Measurements from ENCODE around the gene ABRACL.
"Not testable (repeated sequence)": the region's sequence is repeated elsewhere in the genome, so short reads cannot be mapped to it uniquely, and the experiment has no call there.

Gene ABRACL, protein sequence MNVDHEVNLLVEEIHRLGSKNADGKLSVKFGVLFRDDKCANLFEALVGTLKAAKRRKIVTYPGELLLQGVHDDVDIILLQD

DNA sequence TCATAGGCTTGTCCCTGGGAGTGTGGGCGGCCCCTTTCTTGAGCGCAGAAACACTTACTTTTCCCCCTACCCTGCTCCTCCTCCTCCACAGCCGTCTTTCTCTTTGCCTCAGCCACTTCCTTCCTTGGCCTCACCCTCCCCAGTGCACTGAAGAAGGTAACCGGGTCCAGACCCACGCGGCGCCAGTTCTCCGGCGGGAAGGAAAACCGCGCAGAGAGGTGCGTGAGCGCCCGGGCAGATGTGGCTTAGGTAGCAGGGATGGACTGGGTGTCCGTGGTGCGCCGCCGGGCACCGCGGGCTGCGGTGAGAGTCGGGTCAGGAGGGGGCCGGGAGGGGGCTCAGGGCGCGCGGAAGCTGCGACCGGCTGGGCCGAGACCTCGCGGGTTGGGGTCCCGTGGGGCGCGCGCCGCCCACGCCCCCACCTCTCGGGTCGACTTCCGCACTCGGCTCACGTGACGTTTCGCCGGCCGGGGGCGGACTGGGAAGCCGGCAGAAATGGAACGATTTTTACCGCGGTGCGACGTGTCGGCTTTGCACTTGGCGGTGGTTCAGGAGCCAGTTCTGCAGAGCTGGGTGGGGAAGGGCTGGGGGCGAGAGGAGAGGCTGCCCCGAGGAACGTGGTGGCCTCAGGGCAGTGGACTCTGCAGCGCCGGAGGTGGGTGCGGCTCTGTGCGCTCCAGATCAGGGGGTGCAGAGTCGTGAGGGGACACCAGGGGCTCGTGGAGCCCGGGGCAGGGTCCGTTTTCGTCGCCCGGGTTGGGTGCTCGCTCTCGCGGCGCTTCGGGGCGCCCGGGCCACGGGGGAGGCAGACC, at the start of gene ABRACL:
Gene ABRACL, plus strand, starts transcription at position 88 of the 812 bp plus-strand sequence. CDS start 5,416 bp downstream, outside the sequence.
- no peak for FAIRE-seq

DNA sequence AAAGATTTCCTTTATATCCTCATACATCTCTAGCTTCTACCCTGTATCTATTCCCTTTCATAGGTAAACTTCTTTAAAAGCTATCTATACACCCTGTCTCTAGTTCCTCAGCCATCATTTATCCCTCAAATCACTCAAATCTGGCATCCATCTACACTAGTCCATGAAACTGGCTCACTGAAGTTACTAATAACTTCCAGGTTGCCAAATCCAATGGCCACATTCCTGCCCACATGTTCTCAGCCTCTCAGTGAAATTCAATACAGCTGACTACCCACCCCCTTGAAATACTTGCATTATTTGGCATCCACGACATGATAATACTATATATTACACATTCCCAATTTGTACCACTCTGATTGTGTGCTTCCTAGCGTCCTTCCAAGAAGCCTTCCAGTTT, 49.2 kb upstream of the ABRACL start:
- FAIRE-seq: no peak

DNA sequence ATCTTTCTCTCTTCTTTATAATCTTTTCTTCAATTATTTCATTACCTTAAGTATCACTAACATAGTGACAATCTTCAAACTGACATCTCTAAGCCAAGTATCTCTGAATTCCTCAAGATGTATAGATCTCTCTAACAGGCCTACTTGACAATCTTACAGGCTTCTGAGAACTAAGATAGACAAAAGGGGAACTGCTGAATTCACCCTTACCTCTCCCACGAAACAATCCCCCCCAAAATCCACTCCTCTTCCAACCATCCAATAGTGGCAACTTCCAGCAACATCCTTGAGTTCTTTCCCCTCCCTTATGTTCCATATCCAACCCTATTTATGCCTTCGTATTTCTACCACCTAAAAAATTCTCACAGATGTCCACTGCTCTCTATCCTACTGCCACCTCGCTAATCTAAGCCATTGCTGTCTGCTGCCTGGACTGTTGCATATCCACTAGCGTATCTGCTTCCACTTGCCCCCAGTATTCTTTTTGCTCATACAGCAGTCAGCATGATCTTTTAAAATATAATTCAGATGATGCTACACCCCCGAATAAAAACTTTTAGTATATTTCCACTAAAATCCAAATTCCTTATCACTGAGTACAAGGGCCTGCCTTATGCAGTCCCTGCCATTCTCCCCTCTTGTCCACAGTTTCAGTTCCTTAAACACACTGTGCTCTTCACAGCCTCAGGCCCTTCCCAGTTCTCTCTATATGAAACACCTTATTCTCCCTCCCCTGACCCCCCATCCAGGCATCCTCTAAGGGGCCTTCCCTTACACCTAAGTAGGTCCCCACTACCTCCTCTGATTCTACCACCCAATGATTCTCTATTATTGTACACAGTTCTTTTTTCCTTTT, 48.5 kb upstream of the ABRACL start:
- no peak for FAIRE-seq

DNA sequence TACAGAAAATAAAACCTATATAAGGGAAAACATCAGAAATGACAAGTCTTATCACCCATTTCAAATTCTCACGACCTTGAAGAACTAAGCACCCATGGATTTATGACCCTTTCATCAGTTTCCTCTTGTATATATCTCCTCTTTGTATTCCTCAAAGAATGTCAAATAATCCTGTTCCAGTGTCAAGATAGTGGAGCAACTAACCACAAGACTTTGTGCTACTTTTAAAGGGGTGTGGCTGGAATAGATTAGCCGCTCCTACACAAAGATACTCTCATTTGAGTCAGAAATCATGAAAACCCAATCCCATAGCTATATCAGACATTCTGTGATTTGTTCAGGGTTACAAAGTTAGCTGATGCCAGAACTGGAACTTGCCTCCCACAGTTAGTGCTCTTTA, 47.1 kb upstream of the ABRACL start:
- FAIRE-seq: no peak

DNA sequence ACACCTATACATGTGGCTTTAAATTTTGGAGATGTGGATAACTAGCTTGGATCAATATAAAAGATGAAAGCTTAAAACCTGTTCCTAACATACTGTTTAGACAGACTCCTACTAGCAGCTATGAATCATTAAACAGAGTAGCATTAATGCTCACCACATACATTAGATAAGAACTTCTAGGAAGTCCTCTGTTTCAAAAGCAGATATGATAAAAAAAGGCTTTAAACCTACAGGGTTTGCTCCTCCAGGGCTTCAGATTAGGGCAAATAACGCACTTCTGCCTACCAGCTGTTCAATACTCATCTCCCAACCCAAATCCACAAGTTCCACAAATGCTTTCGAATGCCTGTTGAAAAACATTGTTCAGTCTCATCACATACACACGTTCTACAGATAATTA, 42.0 kb upstream of the ABRACL start:
- no peak for FAIRE-seq

DNA sequence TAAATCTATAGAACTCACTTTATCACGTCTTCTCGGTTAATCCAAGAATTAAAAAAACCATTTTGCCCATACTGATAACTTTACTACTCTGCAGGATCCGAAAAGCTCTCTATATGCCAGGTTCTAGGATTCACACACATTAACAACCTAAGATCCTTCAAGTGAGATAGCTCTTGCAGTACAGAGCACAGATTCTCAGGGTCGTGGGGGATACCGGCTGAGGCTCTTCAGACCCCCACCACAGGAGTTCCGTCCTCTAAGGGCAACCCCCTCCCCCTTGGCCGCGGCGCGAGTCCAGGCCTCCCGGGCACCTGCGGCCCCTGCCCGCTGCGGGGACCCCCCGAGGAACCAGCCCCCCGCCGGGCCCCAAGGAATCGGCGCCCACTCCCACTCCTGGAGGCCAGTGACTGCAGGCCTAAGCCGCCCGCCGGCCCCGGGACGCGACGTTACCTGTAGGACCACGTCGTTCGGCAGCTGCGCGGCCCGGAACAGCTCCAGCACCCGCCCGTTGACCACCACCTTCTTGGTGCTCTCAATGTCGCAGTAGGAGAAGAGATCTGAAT, 41.4 kb upstream of the ABRACL start:
- no peak for FAIRE-seq

DNA sequence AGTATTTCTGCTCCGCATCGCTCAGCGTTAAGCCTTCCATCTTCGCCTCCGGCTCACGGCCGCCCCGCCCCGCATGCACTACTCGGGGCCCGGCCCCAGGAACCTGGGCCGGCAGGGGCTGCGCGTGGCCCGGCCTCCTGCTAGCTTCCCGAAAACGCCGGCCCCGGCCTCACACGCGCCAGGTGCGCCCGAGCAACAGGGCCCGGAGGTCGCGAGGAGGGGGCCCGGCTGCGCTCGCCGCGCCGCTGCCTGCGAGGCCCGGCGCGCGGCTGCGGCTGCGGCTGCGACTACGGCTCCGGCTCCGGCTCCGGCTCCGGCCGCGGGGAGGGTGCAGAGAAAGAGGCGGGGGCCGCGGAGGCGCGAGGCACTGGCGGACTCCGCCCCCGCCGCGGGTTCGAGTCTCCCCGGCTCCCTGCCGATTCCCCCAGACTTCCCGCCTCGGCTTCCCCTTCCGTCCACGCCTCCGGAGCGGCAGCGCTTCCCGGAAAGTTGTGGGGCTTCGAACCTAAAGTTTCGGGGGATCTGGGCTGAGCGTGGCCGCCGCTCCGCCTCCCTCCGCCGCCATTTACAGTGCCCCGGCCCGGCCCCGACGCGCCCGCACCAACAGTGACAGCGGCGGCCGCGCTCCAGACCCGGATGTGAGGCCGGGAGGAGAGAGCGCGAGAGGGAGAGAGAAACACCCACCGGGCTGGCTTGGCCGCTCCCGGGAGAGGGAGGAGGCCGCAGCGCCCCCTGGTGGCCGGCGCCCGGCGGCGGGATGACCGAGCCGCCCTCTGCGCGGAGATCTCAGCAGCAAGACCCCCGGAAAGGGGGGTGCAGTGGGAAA, 40.7 kb upstream of the ABRACL start, which contains the start of gene REPS1:
Gene REPS1, minus strand, starts transcription at position 611 of the 826 bp plus-strand sequence. Its CDS starts 571 bp downstream, at position 40.
- FAIRE-seq: no peak

DNA sequence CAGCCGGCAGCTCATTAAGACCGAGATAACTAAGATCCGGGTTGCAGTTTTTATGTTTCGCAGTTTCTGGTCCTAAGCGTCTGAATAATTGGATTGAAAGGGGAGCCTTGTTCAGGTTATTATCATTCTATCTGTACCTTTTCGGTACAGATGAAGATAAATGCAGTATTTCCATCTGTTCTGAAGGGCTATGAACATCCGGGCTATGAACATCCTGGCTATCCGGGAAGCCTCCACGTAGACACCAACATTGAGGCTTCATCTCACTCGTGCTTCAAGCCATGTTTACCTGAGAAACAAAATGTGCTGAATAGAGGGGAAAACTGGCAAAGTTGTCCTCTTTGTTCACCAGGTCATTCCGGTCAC, 40.1 kb upstream of the ABRACL start:
- FAIRE-seq: no peak

DNA sequence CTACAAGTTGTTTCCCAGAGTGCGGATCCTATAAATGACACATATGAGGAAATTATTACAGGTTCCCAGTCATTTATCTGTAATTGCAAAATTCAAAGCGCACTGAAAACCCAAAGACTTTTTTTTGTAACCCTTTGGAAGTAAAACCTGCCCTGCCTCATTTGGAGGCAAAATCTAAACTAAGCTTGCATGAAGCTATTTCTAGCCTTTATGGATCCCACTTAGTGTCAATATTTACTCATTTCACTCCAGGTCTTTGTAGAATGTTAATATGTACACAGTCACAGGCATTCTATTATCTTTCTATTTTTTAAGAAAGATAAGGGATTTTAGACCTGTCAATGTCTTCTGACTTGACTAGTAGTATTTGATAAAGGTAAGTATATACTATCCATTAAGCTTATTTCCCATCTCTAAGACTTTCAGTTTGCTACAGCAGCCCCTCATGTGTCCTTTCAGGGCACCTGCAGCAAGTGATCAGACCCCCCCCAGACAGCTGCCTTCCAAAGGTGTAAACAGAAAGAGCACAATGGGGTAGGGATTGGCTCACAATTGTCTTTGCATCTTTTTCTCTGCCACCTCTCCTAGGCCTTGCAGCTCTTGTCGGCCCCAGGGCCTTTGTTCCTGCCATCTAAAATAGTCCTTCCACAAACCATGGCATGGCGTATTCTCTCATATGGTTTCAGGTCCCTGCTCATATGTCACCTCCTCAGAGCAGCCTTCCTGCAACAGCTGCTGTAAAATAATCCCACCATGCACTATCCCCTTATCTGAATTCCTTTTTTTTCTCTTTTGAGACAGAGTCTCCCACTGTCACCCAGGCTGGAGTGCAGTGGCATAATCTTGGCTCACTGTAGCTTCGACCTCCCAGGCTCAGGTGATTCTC, 39.2 kb upstream of the ABRACL start:
- FAIRE-seq: no peak

DNA sequence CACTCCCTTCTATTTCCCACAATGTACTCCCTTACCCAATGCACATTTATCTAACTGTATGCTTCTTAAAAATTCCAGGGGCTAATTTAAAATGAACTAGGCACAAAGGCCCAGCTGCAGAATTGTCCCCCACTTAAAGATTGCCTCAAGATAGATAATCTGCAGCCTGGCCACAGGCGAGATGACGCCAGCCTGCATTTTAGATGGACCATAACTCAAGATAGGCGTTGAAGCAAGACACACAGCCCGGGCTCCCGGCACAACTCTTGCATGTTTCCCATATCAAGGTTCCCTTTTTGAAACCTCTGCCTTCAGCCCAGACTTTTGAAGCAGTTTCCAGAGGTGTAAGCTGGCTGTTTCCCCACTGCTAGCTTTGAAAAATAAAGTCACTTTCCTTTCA, 37.3 kb upstream of the ABRACL start:
- no peak for FAIRE-seq

DNA sequence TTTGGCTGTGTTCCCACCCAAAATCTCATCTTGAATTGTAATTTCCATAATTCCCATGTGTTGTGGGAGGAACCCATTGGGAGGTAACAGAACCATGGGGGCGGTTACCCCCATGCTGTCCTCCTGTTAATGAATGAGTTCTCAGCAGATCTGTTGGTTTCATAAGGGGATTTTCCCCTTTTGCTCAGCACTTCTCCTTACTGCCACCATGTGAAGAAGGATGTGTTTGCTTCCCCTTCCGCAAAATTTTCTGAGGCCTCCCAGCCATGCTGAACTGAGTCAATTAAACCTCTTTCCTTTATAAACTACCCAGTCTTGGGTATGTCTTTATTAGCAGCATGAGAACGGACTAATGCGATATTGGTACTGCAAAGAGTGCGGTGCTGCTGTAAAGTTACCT, 35.6 kb upstream of the ABRACL start:
- FAIRE-seq: not testable (repeated sequence)

DNA sequence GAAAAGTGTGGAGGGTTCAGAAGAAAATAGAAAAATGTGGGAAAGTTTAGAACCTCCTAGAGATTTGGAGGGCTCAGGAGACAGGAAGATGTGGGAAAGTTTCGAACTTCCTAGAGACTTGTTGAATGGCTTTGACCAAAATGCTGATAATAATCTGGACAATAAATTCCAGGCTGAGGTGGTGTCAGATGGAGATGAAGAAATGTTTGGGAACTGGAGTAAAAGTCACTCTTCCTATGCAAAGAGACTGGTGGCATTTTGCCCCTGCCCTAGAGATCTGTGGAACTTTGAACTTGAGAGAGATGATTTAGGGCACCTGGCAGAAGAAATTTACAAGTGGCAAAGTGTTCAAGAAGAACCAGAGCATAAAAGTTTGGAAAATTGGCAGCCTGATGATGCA, 35.1 kb upstream of the ABRACL start:
- not testable (repeated sequence) for FAIRE-seq

DNA sequence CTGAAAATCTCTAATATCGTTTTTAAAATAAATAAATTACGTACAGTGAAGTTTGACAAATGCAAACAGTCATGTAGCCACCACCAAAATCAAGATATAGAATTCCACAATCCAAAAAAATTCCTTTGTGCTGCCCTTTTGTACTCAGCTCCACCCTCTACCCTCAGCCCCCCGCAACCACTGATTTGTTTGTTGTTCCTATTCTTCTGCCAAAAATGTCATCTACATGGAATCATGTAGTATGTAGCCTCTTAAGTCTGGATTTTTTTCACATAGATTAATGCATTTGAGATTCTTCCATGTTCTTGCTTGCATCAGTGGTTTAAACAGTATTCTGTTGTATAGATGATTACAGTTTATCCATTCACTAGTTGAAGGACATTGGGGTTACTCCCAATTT, 32.0 kb upstream of the ABRACL start:
- no peak for FAIRE-seq

DNA sequence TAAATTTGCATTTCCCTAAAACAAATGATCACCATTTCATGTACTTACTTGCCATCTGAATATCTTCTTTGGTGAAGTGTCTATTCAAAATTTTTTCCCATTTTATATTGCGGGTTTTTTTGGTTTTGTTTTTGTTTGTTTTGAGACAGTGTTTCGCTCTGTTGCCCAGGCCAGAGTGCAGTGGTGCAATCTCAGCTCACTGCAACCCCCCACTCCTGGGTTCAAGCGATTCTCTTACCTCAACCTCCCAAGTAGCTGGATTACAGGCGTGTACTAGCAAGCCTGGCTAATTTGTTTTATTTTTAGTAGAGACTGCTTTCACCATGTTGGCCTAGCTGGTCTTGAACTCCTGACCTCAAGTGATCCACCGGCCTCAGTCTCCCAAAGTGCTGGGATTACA, 31.4 kb upstream of the ABRACL start:
- FAIRE-seq: no peak

DNA sequence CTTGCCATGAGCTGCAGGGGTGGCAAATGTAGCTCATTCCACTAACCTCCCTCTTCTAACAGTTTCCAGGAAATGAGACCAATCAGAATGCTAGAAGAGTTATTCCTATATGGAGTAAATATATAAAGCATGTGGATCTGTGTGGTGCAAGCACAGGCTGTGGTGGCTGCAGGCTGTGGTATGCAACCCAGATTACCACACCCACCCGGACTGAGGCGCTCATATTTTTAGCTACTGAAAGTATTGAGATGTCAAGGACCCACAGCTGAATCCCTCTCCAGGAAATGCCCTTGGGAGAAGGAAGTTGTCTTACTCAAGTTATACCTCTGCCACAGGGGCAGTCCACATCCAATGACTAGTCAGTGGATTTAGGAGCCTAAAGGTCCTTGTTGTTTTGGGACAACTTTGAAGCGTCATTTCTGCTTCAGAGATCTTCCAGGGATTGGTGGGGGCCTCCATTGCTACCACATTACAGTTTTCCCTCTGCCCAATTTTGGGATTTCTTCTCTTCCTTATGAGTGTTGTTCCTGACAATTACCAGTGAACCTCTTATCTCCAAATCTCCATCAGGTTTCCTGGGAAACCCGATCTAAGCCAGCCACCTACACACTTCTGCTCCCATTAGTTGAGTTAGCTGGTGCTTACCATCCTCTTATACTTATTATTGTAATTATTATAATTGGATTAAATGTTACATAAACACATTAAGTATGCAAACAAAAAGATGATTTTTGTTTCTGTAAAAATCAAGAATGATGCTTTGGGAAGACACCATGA, 28.4 kb upstream of the ABRACL start:
- no peak for FAIRE-seq

DNA sequence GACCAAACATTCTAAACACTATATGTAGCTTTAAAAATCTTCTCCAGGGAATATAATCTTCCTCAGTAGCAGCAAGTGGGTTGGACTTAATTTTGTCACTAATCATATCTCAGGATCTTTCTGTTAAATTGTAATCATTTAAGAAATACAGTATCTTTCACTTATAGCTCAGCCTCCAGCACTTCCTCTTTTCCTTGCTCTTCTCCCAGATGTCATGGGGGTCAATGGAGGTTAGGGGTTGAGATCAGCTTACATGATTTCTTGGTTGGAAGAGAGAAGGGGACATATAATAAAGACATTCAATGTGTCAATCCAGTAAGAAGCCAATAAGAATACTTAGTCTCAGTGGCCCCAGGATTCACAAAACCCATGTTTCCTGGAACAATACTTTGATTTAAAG, 24.8 kb upstream of the ABRACL start:
- FAIRE-seq: no peak

DNA sequence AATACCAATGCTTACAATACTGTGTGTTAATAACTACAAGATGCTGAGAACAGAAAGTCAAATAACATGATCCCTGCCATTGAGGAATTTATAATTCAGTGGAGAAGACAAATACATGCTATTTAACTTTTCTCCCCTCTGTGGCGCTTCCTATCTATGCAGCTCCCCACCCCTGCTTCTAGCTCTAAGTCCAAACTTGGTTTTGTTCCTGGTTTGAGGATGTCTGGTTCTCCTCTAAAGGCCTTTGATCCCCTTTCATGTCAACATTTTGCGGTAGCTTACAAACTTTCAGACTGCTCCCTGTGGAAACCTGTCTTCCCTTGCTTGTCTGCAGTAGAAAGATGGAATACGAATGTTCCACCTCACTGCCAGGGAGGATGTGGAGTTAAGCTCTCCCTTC, 22.1 kb upstream of the ABRACL start:
- no peak for FAIRE-seq

DNA sequence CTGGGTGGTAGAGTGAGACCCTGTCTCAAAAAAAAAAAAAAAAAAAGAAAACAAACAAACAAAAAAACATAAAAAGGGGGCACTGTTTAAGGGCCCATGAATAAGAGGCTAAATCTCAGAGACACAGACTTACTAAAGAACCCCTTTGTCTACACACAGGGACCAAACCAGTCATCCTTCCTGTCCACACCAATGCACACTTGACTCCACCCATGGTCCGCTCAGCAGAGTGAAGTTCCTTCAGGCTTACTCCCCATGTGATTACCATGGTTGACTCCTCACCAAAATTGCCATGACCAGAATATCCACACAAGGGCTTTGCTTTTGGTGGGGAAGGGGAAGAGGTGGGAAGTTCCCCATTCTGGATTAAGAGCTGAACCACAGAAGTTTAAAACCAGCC, 21.1 kb upstream of the ABRACL start:
- FAIRE-seq: no peak

DNA sequence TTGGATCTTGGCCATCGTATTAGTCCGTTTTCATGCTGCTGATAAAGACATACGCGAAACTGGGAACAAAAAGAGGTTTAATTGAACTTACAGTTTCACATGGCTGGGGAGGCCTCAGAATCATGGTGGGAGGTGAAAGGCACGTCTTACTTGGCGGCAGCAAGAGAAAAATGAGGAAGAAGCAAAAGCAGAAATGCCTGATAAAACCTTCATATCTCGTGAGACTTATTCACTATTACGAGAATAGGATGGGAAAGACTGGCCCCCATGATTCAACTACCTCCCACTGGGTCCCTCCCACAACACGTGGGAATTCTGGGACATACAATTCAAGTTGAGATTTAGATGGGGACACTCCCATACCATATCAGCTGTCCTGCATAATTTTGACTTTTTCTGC, 20.4 kb upstream of the ABRACL start:
- no peak for FAIRE-seq

DNA sequence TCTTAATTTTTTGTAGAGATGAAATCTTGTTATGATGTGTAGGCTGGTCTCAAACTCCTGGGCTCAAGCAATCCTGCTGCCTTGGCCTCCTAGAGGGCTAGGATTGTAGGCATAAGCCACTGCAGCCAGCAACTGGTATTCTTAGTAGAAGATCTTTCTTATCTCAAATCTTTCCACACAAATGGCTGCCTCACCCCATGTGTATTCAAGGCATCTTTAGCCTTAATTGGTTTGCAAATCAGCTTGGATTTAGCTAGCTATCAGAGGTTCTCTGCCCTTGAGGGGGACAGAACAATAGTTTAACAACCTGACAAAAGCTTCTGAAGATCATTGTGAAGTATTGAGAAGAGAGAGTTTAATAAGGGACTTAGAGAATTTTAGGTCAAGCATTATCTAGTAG, 17.9 kb upstream of the ABRACL start:
- FAIRE-seq: no peak

DNA sequence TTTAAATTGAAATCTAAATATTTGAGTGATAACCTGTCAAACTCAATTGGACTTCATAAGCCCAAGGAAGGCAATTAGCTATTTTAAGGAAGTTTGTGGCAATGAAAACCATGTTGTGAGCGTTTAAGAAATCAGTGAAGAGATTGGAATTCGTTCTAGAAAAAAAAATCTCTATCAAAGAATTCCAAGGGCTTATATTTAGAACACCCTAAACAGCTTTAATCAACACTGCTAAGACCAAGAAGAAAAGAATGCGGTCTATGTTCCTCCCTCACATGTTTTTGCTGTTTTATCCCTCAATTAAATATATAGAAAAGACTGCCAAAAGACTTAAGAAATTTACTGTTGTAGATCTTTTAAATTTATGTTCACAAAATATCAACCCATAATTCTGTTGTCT, 16.6 kb upstream of the ABRACL start:
- no peak for FAIRE-seq

All from TTC549 (cell line).